Trophoblast cell (in vitro differentiated cells and primary cell): ENCODE results near the gene WDR81.

Experiments
- DNase-seq, 2 donors: peaks; one replicate each; pipeline ENCODE4 v3.0.0-alpha.2; 2016
- H2AFZ ChIP-seq: 2 replicates; pipeline ENCODE4 v1.6.1; 2013; ENCODE audit warnings: low read length, moderate library complexity, mild to moderate bottlenecking; ENCODE audit not compliant: insufficient read depth, poor library complexity
- H2AK5ac ChIP-seq: 2 replicates; pipeline ENCODE4 v1.6.1; 2013; ENCODE audit warnings: mild to moderate bottlenecking, low read length
- H2BK120ac ChIP-seq: 2 replicates; pipeline ENCODE4 v1.6.1; 2013; ENCODE audit warnings: low read length, mild to moderate bottlenecking, moderate library complexity; ENCODE audit not compliant: insufficient read depth, poor library complexity
- H2BK12ac ChIP-seq: 2 replicates; pipeline ENCODE4 v1.6.1; 2013; ENCODE audit warnings: mild to moderate bottlenecking, low read length, moderate library complexity
- H2BK5ac ChIP-seq: 2 replicates; pipeline ENCODE4 v1.6.1; 2013; ENCODE audit warnings: low read length, low read depth, moderate library complexity, mild to moderate bottlenecking; ENCODE audit not compliant: poor library complexity
- H3K14ac ChIP-seq: 2 replicates; pipeline ENCODE4 v1.6.1; 2013; ENCODE audit warnings: mild to moderate bottlenecking, low read length
- H3K18ac ChIP-seq: 2 replicates; pipeline ENCODE4 v1.6.1; 2013; ENCODE audit warnings: mild to moderate bottlenecking, low read length
- H3K23ac ChIP-seq: 2 replicates; pipeline ENCODE4 v1.6.1; 2013; ENCODE audit warnings: low read length
- H3K27ac ChIP-seq: 2 replicates; pipeline ENCODE4 v1.5.1; 2013; ENCODE audit warnings: low read depth, mild to moderate bottlenecking, inconsistent platforms, low read length, moderate library complexity
- H3K27me3 ChIP-seq: 2 replicates; pipeline ENCODE4 v1.6.1; 2013; ENCODE audit warnings: inconsistent platforms, mild to moderate bottlenecking, low read length, moderate library complexity; ENCODE audit not compliant: insufficient read depth
- H3K36me3 ChIP-seq, 2 experiments: 1 replicate in 1 of 2; 2 replicates in 1 of 2; pipeline ENCODE4 v1.6.1; 2013; ENCODE audit warnings: low read length in 2 of 2, mild to moderate bottlenecking in 2 of 2, moderate library complexity in 1 of 2; ENCODE audit not compliant: insufficient read depth in 2 of 2, control insufficient read depth in 1 of 2
- H3K4ac ChIP-seq: 2 replicates; pipeline ENCODE4 v1.6.1; 2013; ENCODE audit warnings: low read depth, mild to moderate bottlenecking, low read length, moderate library complexity
- H3K4me1 ChIP-seq, 2 experiments: 1 replicate in 1 of 2; 2 replicates in 1 of 2; pipeline ENCODE4 v1.6.1; 2013; ENCODE audit warnings: low read length in 2 of 2, mild to moderate bottlenecking in 2 of 2, moderate library complexity in 1 of 2; ENCODE audit not compliant: insufficient read depth in 2 of 2, control insufficient read depth in 1 of 2
- H3K4me2 ChIP-seq: 2 replicates; pipeline ENCODE4 v1.6.1; 2013; ENCODE audit warnings: inconsistent platforms, mild to moderate bottlenecking, low read length, moderate library complexity
- H3K4me3 ChIP-seq: 2 replicates; pipeline ENCODE4 v1.5.1; 2013; ENCODE audit warnings: mild to moderate bottlenecking, low read depth, low read length, inconsistent platforms
- H3K79me1 ChIP-seq: one replicate; pipeline ENCODE4 v1.6.1; 2013; ENCODE audit warnings: low read length
- H3K79me2 ChIP-seq: 2 replicates; pipeline ENCODE4 v1.6.1; 2013; ENCODE audit warnings: low read length, mild to moderate bottlenecking; ENCODE audit not compliant: control insufficient read depth, insufficient read depth, poor library complexity
- H3K9ac ChIP-seq: 2 replicates; pipeline ENCODE4 v1.6.1; 2013; ENCODE audit warnings: mild to moderate bottlenecking, low read length
- H3K9me3 ChIP-seq: 2 replicates; pipeline ENCODE4 v1.6.1; 2013; ENCODE audit warnings: low read depth, mild to moderate bottlenecking, control low read depth, inconsistent platforms, low read length; ENCODE audit not compliant: insufficient read depth
- H4K12ac ChIP-seq: 2 replicates; pipeline ENCODE4 v1.6.1; 2013; ENCODE audit warnings: low read depth, mild to moderate bottlenecking, low read length, moderate library complexity
- H4K8ac ChIP-seq: 2 replicates; pipeline ENCODE4 v1.6.1; 2013; ENCODE audit warnings: low read depth, mild to moderate bottlenecking, low read length, moderate library complexity
- H4K91ac ChIP-seq: one replicate; pipeline ENCODE4 v1.6.1; 2013; ENCODE audit warnings: low read depth, mild to moderate bottlenecking, low read length, moderate library complexity
- WGBS: extraction: QIAGEN DNeasy Blood & Tissue Kit; methylation state at CpG from one replicate; pipeline ENCODE4 v1.1.7; 2013; ENCODE audit warnings: missing lambda C conversion rate; ENCODE audit not compliant: insufficient read length, insufficient coverage; ENCODE audit errors: extremely low coverage; 5-methylcytosine and 5-hydroxymethylcytosine counted together

WDR81 gene

DNA sequence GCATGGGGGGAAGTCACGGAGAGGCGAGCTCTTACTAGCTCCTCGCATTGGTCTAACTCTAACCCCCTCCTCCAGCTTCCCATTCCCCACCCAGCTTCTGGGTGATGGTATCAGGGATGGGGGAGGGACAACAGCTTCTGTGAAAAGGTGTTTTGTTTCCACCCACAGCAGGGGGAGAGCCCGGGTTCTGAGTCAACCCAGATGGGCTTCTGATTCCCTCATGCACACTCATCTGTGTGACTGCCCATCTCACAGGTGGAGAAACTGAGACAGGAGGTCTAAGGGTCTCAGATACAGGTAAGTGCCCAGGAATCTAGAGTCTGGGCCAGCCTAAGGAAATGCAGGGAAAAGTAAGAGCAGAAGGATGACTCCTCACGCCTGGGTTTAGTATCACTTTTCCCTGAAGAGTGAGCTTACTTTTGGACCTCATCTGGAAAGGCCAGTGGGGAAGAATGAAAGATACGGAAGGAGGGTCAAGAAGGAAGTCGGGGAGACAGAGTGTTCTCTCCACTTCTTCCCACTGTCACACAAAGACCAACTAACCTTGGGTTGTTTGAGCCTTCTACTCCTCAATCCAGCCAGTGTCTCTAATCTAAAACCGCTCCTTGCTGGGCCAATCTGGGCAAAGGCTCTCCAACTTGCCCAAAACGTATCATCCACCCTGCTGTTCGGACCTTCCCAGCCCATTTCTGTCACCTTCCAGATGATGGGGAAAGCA is 11.2 kb upstream of the WDR81 start:
- Histone ChIP-seq H3K79me1 (peaks cover 41% of the 10 kb centered on the region), H3K27me3 (no peaks in the 10 kb centered on the region)

DNA sequence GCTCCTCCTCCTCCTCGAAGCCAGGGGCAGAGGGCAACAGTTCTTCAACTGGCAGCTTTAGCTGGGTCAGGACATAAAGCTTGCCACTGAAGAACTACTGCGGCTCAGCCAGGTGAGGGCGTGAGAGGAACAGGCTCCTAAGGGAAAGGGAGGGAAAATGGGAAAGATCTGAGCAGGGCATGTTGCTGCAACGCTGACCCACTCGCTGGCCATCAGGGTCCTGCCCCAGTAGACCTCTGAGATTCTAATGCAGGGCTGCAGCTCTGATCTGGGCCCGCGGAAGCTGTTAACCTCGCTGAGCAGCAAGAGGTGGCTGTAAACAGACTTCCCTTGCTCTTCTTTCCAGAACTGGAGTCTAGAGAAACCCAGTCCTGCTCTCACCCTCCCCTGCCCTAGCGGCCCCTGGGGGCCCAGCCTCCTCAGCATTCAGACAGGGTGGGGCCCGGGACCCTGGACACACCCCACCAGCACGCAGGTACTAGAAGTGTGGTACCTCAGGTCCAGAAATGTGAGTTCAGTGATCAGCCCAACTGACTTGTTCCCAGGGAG is 10.6 kb upstream of the WDR81 start:
- peak in 1 of 2 donors; percentile 42 for DNase-seq
- no CpG with 5 or more reads among the region's 11 CpGs for WGBS

More for the DNA sequence above, 11.2 kb upstream of the WDR81 start:
- Histone ChIP-seq H3K14ac (peak overlapping the region; percentile 92), H3K4ac (peak overlapping the region; percentile 93), H3K23ac (no peak overlapping the region), H2AFZ (no peak overlapping the region), H4K8ac (no peak overlapping the region), H3K27ac (peak overlapping the region; percentile 95), H3K9me3 (no peaks in the 10 kb centered on the region), H3K79me2 (peaks cover 32% of the 10 kb centered on the region), H2AK5ac (no peak overlapping the region), H2BK120ac (no peak overlapping the region), H3K18ac (no peak overlapping the region), H2BK5ac (peak overlapping the region; percentile 91), H3K36me3 (peaks cover 25 to 26% of the 10 kb centered on the region in 2 experiments), H3K4me1 (peaks cover 20 to 32% of the 10 kb centered on the region in 2 experiments), H3K9ac (peak overlapping the region; percentile 87), H4K12ac (no peak overlapping the region), H4K91ac (no peak overlapping the region), H3K4me2 (peak overlapping the region; percentile 74), H3K4me3 (peak overlapping the region; percentile 73), H2BK12ac (no peak overlapping the region)
- DNase-seq = no peak
- no CpG with 5 or more reads among the region's 10 CpGs for WGBS

DNA sequence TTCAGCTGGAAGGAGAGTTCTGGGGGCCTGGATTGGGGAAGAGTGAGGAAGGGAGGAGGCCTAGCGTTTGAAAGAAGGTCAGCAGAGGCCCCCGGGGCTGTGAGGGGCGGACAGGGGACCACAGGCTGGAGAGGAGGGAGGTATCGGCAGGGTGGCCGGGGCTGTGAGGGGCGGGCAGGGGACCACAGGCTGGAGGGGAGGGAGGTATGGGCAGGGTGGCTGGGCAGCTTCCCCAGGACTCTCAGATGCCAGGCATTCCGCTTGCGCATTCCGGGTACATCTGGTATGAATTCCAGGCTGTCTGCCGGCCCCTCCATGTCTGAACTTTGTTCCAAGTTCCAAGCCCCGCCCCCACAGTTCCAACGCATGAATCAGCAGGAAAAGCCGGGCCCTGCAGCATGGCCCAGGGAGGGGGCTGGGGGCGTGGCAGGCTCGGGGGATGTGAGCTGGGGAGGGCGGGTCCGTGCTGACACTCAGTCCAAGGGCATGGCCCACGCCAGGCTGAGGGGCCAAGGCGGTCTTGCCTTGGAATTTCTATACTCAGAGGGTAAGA is 10.0 kb upstream of the WDR81 start:
- H2BK120ac ChIP-seq = peak overlapping the region; percentile 84
- peak overlapping the region; percentile 91 for H2BK5ac ChIP-seq
- H3K27me3 ChIP-seq = no peaks in the 10 kb centered on the region
- H3K79me2 ChIP-seq = peaks cover 32% of the 10 kb centered on the region
- peak overlapping the region; percentile 68 for H2BK12ac ChIP-seq
- H3K9ac ChIP-seq = peak overlapping the region; percentile 87
- no peak overlapping the region for H3K23ac ChIP-seq
- peaks cover 21 to 32% of the 10 kb centered on the region in 2 experiments for H3K4me1 ChIP-seq
- H3K18ac ChIP-seq = peak overlapping the region; percentile 96
- H4K12ac ChIP-seq = peak overlapping the region; percentile 68
- H3K79me1 ChIP-seq = peaks cover 41% of the 10 kb centered on the region
- peak overlapping the region; percentile 86 for H4K8ac ChIP-seq
- peak overlapping the region; percentile 74 for H3K4me2 ChIP-seq
- peak overlapping the region; percentile 95 for H3K27ac ChIP-seq
- H3K4me3 ChIP-seq = peak overlapping the region; percentile 99
- H4K91ac ChIP-seq = peak overlapping the region; percentile 88
- peak; percentile 96 for DNase-seq
- peaks cover 25 to 26% of the 10 kb centered on the region in 2 experiments for H3K36me3 ChIP-seq
- peak overlapping the region; percentile 93 for H3K4ac ChIP-seq
- H2AFZ ChIP-seq = peak overlapping the region; percentile 25
- H3K9me3 ChIP-seq = no peaks in the 10 kb centered on the region
- WGBS = no CpG with 5 or more reads among the region's 19 CpGs
- H2AK5ac ChIP-seq = peak overlapping the region; percentile 50
- peak overlapping the region; percentile 92 for H3K14ac ChIP-seq

More for the DNA sequence above, 10.6 kb upstream of the WDR81 start:
- peaks cover 21 to 32% of the 10 kb centered on the region in 2 experiments for H3K4me1 ChIP-seq
- H3K14ac ChIP-seq = peak overlapping the region; percentile 92
- H4K91ac ChIP-seq = peak overlapping the region; percentile 88
- no peaks in the 10 kb centered on the region for H3K9me3 ChIP-seq
- peak overlapping the region; percentile 91 for H2BK5ac ChIP-seq
- peaks cover 32% of the 10 kb centered on the region for H3K79me2 ChIP-seq
- H2AK5ac ChIP-seq = peak overlapping the region; percentile 50
- H4K12ac ChIP-seq = peak overlapping the region; percentile 68
- H2BK120ac ChIP-seq = peak overlapping the region; percentile 84
- peaks cover 25 to 26% of the 10 kb centered on the region in 2 experiments for H3K36me3 ChIP-seq
- H3K18ac ChIP-seq = peak overlapping the region; percentile 96
- H3K4me3 ChIP-seq = peak overlapping the region; percentile 73
- H3K4me2 ChIP-seq = peak overlapping the region; percentile 74
- H3K23ac ChIP-seq = no peak overlapping the region
- H3K9ac ChIP-seq = peak overlapping the region; percentile 87
- peaks cover 41% of the 10 kb centered on the region for H3K79me1 ChIP-seq
- peak overlapping the region; percentile 86 for H4K8ac ChIP-seq
- no peak overlapping the region for H2AFZ ChIP-seq
- peak overlapping the region; percentile 95 for H3K27ac ChIP-seq
- peak overlapping the region; percentile 93 for H3K4ac ChIP-seq
- no peaks in the 10 kb centered on the region for H3K27me3 ChIP-seq
- H2BK12ac ChIP-seq = peak overlapping the region; percentile 68

DNA sequence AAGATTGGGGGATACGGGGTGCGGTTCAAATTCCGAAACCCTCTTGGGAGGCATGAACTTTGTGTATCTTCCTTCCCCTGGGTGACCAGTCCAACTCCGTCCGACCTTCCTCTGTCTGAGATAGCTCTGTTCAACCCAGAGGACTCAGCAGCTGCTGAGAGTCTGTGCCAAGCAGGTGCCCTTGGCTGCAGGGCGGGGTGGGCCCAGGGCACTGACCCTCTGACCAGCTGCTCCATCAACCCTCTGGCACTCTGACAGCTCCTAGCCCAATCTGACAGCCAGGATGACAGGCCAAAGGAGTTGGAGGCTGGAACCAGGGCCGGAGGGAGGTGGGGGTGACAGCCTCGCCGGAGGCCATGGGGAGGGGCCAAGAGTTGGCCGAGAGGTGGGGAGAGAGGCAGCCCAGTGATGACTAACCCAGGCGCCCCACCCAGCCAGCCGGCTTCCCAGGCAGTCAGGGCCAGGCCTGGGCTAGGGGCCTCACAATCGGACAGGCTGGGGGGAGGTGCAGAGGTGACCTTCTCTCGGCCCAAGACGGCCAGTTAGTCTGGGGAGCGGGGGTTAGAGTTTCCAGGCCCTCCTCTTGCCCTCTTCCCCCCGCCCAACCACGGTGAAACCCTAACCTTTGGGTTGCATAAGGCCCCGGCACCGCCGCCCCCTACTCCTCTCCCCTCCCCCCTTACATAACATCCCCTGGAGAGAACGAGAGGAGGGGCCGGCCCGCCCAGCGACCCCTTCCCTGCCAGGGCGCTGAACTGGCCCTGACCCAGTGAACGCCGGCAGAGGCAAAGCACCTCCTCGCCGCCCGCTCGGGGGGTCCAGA is 9.3 kb upstream of the WDR81 start:
- Histone ChIP-seq H2BK5ac (peak overlapping the region; percentile 84), H2BK12ac (peak overlapping the region; percentile 37), H3K14ac (peak overlapping the region; percentile 95), H2BK120ac (peak overlapping the region; percentile 64), H3K9me3 (no peaks in the 10 kb centered on the region), H4K8ac (peak overlapping the region; percentile 10), H3K4me2 (peak overlapping the region; percentile 74), H4K12ac (peak overlapping the region; percentile 5), H4K91ac (peak overlapping the region; percentile 82), H3K4me1 (peaks cover 21 to 32% of the 10 kb centered on the region in 2 experiments), H3K23ac (no peak overlapping the region), H3K4me3 (peak overlapping the region; percentile 99), H3K4ac (peak overlapping the region; percentile 80), H3K36me3 (peaks cover 25 to 26% of the 10 kb centered on the region in 2 experiments), H3K79me1 (peaks cover 38% of the 10 kb centered on the region), H3K27ac (peak overlapping the region; percentile 82), H2AK5ac (peak overlapping the region; percentile 27), H3K27me3 (no peaks in the 10 kb centered on the region), H3K9ac (peak overlapping the region; percentile 86), H3K79me2 (peaks cover 29% of the 10 kb centered on the region), H3K18ac (peak overlapping the region; percentile 73), H2AFZ (no peak overlapping the region)
- DNase-seq = peak; percentile 88 to 95
- no CpG with 5 or more reads among the region's 32 CpGs for WGBS
